Upper lobe of right lung (tissue), 1 donor: ENCODE measurements around the gene GMDS. TPM values are rescaled to one million over a fixed set of nuclear protein-coding genes. Genes with fewer than 3 reads are reported as not detected.
A peak's percentile ranks its signal among the peaks of the same experiment; 100 is the strongest.

Experiments
- ATAC-seq: fragments of 200-7000 bp; cut with Tn5 transposase; one replicate; pipeline ENCODE4 v1.9.1; 2020; ENCODE audit warnings: mild to moderate bottlenecking, moderate library complexity
- DNase-seq: peaks from one replicate; pipeline ENCODE4 v3.0.0-alpha.2; 2020
- H3K27ac ChIP-seq: fragments of 200-600 bp; one replicate; pipeline ENCODE4 v1.8.0; 2022
- H3K27me3 ChIP-seq: fragments of 200-600 bp; one replicate; pipeline ENCODE4 v1.8.0; 2022; ENCODE audit warnings: mild to moderate bottlenecking
- H3K36me3 ChIP-seq: fragments of 200-600 bp; one replicate; pipeline ENCODE4 v1.8.0; 2022
- H3K4me1 ChIP-seq: fragments of 200-600 bp; one replicate; pipeline ENCODE4 v1.8.0; 2022
- H3K4me3 ChIP-seq: fragments of 200-600 bp; one replicate; pipeline ENCODE4 v1.8.0; 2022; ENCODE audit warnings: mild to moderate bottlenecking
- H3K9me3 ChIP-seq: fragments of 200-600 bp; one replicate; pipeline ENCODE4 v1.8.0; 2022
- intact Hi-C: fragments of 100-400 bp; cut with DNase I; formaldehyde crosslinking; loops from one replicate; pipeline ENCODE4 v1.11.0; 2022
- total RNA-seq: library from RNA; stranded (reverse); fragmentation: NEBNext Ultra II Directional; extraction: Animal tissue kit (Norgen Biotek cat#: 25700); gene quantifications from one replicate; pipeline ENCODE4 v1.2.1, GENCODE V29; 2021
- TF ChIP-seq, protein P1 (sequence below): fragments of 200-600 bp; IDR thresholded peaks from one replicate; pipeline ENCODE4 v1.8.0; 2022; ENCODE audit warnings: antibody characterized with exemption
- donor health status: DM: no; HTN: yes; CAD: no; lungs with severe emphysema.

GMDS gene
- total RNA-seq, 1 donor from 2014 or later = 12.2 TPM

DNA sequence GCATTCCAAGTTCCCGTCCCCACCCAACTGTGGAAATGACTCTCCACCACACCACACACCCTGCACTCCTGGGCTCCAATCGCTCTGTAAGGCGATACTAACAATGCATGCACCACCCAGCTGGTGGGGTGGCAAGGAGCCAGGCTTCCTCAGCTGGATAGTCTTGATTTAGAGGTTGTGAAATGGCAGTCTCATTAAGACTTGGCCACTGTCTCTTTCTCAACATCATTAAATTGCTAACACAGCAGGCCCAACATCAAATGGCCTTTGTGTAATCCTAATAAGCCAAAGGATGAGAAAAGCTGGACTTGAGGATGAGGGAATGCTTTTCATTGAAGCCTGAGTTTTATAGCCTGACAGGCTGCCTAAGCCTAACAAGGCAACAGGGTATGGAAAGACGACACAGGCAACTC is 223.7 kb downstream of the GMDS start:
- Histone ChIP-seq H3K4me1 (peaks cover 12% of the 10 kb centered on the region), H3K4me3 (no peak overlapping the region), H3K9me3 (no peaks in the 10 kb centered on the region), H3K36me3 (no peaks in the 10 kb centered on the region), H3K27ac (no peak overlapping the region), H3K27me3 (no peaks in the 10 kb centered on the region)
- intact Hi-C loops = no loop called here
- TF ChIP-seq, protein P1, sequence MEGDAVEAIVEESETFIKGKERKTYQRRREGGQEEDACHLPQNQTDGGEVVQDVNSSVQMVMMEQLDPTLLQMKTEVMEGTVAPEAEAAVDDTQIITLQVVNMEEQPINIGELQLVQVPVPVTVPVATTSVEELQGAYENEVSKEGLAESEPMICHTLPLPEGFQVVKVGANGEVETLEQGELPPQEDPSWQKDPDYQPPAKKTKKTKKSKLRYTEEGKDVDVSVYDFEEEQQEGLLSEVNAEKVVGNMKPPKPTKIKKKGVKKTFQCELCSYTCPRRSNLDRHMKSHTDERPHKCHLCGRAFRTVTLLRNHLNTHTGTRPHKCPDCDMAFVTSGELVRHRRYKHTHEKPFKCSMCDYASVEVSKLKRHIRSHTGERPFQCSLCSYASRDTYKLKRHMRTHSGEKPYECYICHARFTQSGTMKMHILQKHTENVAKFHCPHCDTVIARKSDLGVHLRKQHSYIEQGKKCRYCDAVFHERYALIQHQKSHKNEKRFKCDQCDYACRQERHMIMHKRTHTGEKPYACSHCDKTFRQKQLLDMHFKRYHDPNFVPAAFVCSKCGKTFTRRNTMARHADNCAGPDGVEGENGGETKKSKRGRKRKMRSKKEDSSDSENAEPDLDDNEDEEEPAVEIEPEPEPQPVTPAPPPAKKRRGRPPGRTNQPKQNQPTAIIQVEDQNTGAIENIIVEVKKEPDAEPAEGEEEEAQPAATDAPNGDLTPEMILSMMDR = no peak
- DNase-seq (peak; percentile 68), ATAC-seq (peak; percentile 59)

DNA sequence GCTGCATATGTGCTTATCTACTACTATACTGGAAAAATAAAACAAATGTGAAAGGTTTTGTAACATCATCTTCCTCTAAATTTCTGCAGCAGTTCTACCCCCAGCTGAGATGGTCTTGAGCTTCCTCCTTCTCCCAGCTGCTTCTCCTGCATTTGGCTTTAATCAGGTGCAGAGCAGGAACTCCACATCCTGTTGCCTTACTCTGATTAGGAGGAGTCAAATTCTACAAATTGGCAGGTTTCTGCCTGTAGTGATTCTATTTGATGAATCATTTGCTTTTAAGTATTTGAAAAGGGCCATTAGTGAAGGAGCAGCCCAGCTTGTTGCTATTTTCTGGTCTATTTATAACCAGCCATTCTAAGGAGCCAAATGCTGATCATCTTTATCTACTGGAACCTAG is 224.5 kb downstream of the GMDS start:
- H3K36me3 ChIP-seq = no peaks in the 10 kb centered on the region
- H3K27me3 ChIP-seq = no peaks in the 10 kb centered on the region
- no peak for DNase-seq
- no peak overlapping the region for H3K27ac ChIP-seq
- no peak for ATAC-seq
- no peak overlapping the region for H3K4me3 ChIP-seq
- peaks cover 12% of the 10 kb centered on the region for H3K4me1 ChIP-seq
- TF ChIP-seq, protein P1 = no peak
- H3K9me3 ChIP-seq = no peaks in the 10 kb centered on the region
- intact Hi-C loops = no loop called here

DNA sequence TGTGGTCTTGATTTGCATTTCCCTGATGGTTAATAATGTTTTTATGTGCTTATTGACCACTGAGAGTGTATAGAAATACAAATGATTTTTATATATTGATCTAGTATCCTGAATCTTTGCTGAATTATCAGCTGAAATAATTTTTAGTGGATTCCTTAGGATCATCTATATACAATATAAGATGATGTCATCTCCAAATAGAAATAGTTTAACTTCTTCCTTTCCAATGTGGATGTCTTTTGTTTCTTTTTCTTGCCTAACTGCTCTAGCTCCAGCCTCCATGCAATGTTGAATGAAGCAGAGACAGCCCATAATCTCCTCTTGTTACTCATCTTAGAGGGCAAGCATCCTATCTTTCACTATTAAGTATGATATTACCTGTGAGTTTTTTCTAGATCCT is 226.4 kb downstream of the GMDS start:
- ATAC-seq = no peak
- Histone ChIP-seq H3K4me1 (peaks cover 12% of the 10 kb centered on the region), H3K36me3 (no peaks in the 10 kb centered on the region), H3K27ac (no peak overlapping the region), H3K4me3 (no peak overlapping the region), H3K27me3 (no peaks in the 10 kb centered on the region), H3K9me3 (no peaks in the 10 kb centered on the region)
- TF ChIP-seq, protein P1 = no peak
- intact Hi-C loops = no loop called here
- DNase-seq = no peak

DNA sequence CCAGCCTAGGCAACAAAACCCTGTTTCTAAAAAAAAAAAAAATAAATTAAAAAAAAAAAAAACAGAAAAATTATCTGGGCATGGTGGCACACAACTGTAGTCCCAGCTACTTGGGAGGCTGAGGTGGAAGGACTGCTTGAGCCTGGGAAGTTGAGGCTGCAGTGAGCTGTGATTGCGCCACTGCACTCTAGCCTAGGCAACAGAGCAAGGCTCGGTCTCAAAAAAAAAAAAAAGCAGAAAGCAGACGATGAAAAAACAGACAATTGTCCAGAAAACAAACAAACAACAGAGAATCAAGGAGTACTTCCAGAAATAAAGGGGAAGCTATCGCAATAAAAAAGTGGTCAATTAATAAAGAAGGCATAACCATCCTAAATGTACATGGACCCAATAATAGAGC is 229.4 kb downstream of the GMDS start:
- no peak overlapping the region for H3K4me3 ChIP-seq
- ATAC-seq = no peak

DNA sequence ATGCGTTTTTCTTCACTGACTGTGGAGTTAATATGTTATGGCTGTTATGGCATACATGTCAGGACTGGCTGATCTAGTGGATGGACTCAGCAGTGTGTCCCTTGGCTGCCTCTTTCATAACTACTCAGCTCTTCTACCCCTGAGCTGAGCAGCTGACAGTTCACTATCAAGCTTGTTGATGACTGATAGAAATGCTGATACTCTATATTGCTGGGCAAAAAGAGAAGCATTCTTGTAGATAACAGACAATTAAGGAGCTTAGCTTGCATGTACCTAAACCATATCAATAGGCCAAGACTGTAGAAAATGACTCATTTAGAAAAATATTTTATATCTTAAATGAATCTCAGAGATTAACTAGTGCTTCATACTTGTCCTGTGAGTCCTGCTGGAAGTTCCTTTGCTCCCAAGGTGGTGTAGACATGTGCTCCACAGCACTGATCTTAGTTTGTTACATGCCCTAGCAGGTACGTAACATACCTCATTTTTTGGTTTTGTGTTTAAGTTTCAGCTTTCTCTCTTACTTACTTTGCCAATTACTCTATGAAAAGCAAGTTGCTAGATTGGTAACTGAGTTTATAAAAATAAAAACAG is 236.9 kb downstream of the GMDS start:
- TF ChIP-seq, protein P1 = no peak

More for the DNA sequence above, 229.4 kb downstream of the GMDS start:
- no peak overlapping the region for H3K27ac ChIP-seq
- peaks cover 6% of the 10 kb centered on the region for H3K4me1 ChIP-seq
- no peaks in the 10 kb centered on the region for H3K36me3 ChIP-seq
- intact Hi-C loops = no loop called here
- DNase-seq = no peak
- no peaks in the 10 kb centered on the region for H3K27me3 ChIP-seq
- TF ChIP-seq, protein P1 = no peak
- no peaks in the 10 kb centered on the region for H3K9me3 ChIP-seq

DNA sequence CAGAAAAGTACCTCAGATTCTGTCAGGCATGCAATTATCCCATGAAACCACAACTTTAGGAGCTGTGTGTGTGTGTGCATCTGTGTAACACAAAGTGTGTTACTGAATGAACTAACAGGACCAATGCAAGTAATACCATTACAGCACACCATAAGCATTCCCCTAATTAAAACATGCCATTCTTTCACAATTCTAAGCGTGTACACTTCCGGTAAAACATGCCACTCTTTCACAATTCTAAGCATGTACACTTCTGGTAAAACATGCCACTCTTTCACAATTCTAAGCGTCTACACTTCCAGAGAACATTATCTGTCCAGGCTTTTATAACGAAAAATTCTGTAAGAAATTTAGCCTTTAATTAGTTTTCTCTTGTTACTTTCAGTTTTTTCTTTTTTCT is 238.2 kb downstream of the GMDS start:
- H3K27me3 ChIP-seq = no peaks in the 10 kb centered on the region
- no peaks in the 10 kb centered on the region for H3K36me3 ChIP-seq
- H3K9me3 ChIP-seq = no peaks in the 10 kb centered on the region
- no peak overlapping the region for H3K27ac ChIP-seq
- no peak for DNase-seq
- TF ChIP-seq, protein P1 = no peak
- no peak overlapping the region for H3K4me3 ChIP-seq
- no peak for ATAC-seq
- intact Hi-C loops = no loop called here
- H3K4me1 ChIP-seq = no peaks in the 10 kb centered on the region

More for the DNA sequence above, 236.9 kb downstream of the GMDS start:
- H3K36me3 ChIP-seq = no peaks in the 10 kb centered on the region
- ATAC-seq = no peak
- no peaks in the 10 kb centered on the region for H3K27me3 ChIP-seq
- H3K4me3 ChIP-seq = no peak overlapping the region
- H3K4me1 ChIP-seq = no peaks in the 10 kb centered on the region
- H3K9me3 ChIP-seq = no peaks in the 10 kb centered on the region
- H3K27ac ChIP-seq = no peak overlapping the region
- DNase-seq = no peak
- intact Hi-C loops = no loop called here
